Measurements from ENCODE around the gene NUBPL. TPM values are rescaled to one million over a fixed set of nuclear protein-coding genes. Genes with fewer than 3 reads are reported as not detected.

NUBPL gene
- polyA plus RNA-seq, 1 of the 3 experiments (the other 2 are of a cell fraction), result 4.0 TPM

- no peak overlapping the region for H3K9ac ChIP-seq
- no peak for TF ChIP-seq NFIC (IDR thresholded peaks at IDR 0.05; ENCODE audit: borderline replicate concordance)
- no peak for TF ChIP-seq FOSL2 (IDR thresholded peaks at IDR 0.05; ENCODE audit: borderline replicate concordance, low read depth)
- TF ChIP-seq TAF1 (IDR thresholded peaks at IDR 0.05; ENCODE audit: borderline replicate concordance, low read depth, low read length), result no peak
- no peak for TF ChIP-seq EP300 (IDR thresholded peaks at IDR 0.05; ENCODE audit: borderline replicate concordance in 1 of 2, low read depth in 1 of 2, low read length in 1 of 2)
- no peak for TF ChIP-seq YY1 (IDR thresholded peaks at IDR 0.05; ENCODE audit: low read depth)
- TF ChIP-seq NRF1 (IDR thresholded peaks at IDR 0.05; ENCODE audit: low read depth, low read length), result no peak
- no peak for TF ChIP-seq CHD2 (IDR thresholded peaks at IDR 0.05; ENCODE audit: low read length, partially characterized antibody)
- no peak for TF ChIP-seq GABPA (IDR thresholded peaks at IDR 0.05; ENCODE audit: low read depth)
- TF ChIP-seq ELF1 (IDR thresholded peaks at IDR 0.05), result no peak
- TF ChIP-seq FOXJ3 (CRISPR knock-in tag; IDR thresholded peaks at IDR 0.05), result no peak
- no peak for TF ChIP-seq EZH2phosphoT487 (IDR thresholded peaks at IDR 0.05; ENCODE audit: borderline replicate concordance, low read depth)
- TF ChIP-seq, protein P1, sequence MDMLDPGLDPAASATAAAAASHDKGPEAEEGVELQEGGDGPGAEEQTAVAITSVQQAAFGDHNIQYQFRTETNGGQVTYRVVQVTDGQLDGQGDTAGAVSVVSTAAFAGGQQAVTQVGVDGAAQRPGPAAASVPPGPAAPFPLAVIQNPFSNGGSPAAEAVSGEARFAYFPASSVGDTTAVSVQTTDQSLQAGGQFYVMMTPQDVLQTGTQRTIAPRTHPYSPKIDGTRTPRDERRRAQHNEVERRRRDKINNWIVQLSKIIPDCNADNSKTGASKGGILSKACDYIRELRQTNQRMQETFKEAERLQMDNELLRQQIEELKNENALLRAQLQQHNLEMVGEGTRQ (IDR thresholded peaks at IDR 0.05; ENCODE audit: borderline replicate concordance, low read depth, low read length), result no peak
Measured at GRCh38 chr14:31877255-31877798, 316.1 kb downstream of the NUBPL start.

DNA sequence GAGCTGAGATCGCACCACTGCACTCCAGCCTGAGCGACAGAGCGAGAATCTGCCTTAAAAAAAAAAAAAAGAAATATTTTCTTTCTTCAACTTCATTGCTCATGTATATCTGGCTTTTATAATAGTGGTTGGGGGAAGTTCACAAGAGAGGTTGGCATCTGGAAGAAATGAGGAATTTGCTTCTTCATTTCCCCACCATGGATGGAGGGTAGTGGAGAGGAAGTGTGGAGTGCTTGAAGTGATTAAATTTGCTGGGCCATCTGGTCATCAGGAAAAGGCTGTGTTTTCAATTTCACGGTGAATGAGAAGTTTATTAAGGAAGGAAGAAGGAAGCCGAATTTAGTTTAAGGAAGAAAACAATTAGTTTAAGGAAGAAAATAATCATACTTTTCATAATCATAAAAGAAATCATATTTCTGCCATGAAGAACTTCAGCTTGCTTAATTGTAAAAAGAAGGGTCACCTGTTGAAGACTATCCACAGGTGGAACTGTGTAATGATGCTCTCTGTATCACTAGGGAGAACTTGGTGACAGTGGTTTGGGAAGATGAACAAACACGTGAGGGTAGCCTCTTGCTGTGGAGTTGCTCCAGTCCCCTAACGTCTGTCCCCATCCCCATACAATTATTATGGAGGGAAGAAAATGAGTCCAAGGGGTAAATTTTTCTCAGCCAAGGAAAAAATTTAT, 318.6 kb downstream of the NUBPL start:
- CTCF ChIA-PET, result no interaction called here
- H3F3A ChIP-seq (replicated peaks; ENCODE audit: insufficient read depth), result peaks cover 15% of the 10 kb centered on the region

More at GRCh38 chr14:31877255-31877798, 316.1 kb downstream of the NUBPL start:
- peaks cover 15% of the 10 kb centered on the region for H3F3A ChIP-seq (replicated peaks; ENCODE audit: insufficient read depth)
- 74% methylated on average over 9 of the region's 9 CpGs for WGBS (ENCODE audit: low lambda C conversion rate)
- H3K9me2 ChIP-seq, result no peaks in the 10 kb centered on the region
- no peak overlapping the region for H3K4me3 ChIP-seq (ENCODE audit: low read depth in 2 of 2, low read length in 1 of 2)
- H3K9me3 ChIP-seq, result no peaks in the 10 kb centered on the region
- H3K79me2 ChIP-seq (ENCODE audit: insufficient read depth), result no peaks in the 10 kb centered on the region
- H3K4me1 ChIP-seq (ENCODE audit: control insufficient read depth in 1 of 2, insufficient read depth in 2 of 2, low read depth in 1 of 2, low read length in 1 of 2), result peaks cover 0 to 18% of the 10 kb centered on the region in 2 experiments; a peak in 3 of 4 replicates
- ChIA-PET POLR2A (no interaction called here), CTCF (no interaction called here)
- H2AFZ ChIP-seq (ENCODE audit: low read depth), result no peak overlapping the region
- H3K27ac ChIP-seq (ENCODE audit: low read depth in 2 of 2, low read length in 1 of 2), result no peak overlapping the region
- no peaks in the 10 kb centered on the region for H4K20me1 ChIP-seq (ENCODE audit: insufficient read depth)
- H3K27me3 ChIP-seq (ENCODE audit: insufficient read depth), result no peaks in the 10 kb centered on the region
- H3K36me3 ChIP-seq (replicated peaks in 1 of 2; ENCODE audit: control insufficient read depth in 1 of 2, insufficient read depth in 2 of 2, low read length in 1 of 2), result no peaks in the 10 kb centered on the region
- H3K4me2 ChIP-seq, result no peak overlapping the region
- no peak for DNase-seq

More for the DNA sequence above, 318.6 kb downstream of the NUBPL start:
- no peak for TF ChIP-seq SMC3 (IDR thresholded peaks at IDR 0.05; ENCODE audit: low read depth, low read length)
- TF ChIP-seq, protein P2, sequence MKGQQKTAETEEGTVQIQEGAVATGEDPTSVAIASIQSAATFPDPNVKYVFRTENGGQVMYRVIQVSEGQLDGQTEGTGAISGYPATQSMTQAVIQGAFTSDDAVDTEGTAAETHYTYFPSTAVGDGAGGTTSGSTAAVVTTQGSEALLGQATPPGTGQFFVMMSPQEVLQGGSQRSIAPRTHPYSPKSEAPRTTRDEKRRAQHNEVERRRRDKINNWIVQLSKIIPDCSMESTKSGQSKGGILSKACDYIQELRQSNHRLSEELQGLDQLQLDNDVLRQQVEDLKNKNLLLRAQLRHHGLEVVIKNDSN (IDR thresholded peaks at IDR 0.05; ENCODE audit: borderline replicate concordance, low read depth), result no peak
- TF ChIP-seq, protein P3, sequence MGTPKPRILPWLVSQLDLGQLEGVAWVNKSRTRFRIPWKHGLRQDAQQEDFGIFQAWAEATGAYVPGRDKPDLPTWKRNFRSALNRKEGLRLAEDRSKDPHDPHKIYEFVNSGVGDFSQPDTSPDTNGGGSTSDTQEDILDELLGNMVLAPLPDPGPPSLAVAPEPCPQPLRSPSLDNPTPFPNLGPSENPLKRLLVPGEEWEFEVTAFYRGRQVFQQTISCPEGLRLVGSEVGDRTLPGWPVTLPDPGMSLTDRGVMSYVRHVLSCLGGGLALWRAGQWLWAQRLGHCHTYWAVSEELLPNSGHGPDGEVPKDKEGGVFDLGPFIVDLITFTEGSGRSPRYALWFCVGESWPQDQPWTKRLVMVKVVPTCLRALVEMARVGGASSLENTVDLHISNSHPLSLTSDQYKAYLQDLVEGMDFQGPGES (IDR thresholded peaks at IDR 0.05; ENCODE audit: low read depth, low read length), result no peak
- no peak for TF ChIP-seq YY1 (IDR thresholded peaks at IDR 0.05; ENCODE audit: low read depth)
- Histone ChIP-seq H3K9ac (no peak overlapping the region), H3K4me3 (ENCODE audit: low read depth in 2 of 2, low read length in 1 of 2) (no peak overlapping the region), H3K4me2 (no peak overlapping the region), H3K27ac (ENCODE audit: low read depth in 2 of 2, low read length in 1 of 2) (peak overlapping the region in 1 of 2 experiments; percentile 16; a peak in 1 of 4 replicates), H3K79me2 (ENCODE audit: insufficient read depth) (no peaks in the 10 kb centered on the region), H3K36me3 (replicated peaks in 1 of 2; ENCODE audit: control insufficient read depth in 1 of 2, insufficient read depth in 2 of 2, low read length in 1 of 2) (no peaks in the 10 kb centered on the region), H3K9me3 (no peaks in the 10 kb centered on the region), H3K27me3 (ENCODE audit: insufficient read depth) (no peaks in the 10 kb centered on the region), H3K9me2 (no peaks in the 10 kb centered on the region), H3K4me1 (ENCODE audit: control insufficient read depth in 1 of 2, insufficient read depth in 2 of 2, low read depth in 1 of 2, low read length in 1 of 2) (peaks cover 0 to 18% of the 10 kb centered on the region in 2 experiments; a peak in 3 of 4 replicates), H4K20me1 (ENCODE audit: insufficient read depth) (no peaks in the 10 kb centered on the region), H2AFZ (ENCODE audit: low read depth) (no peak overlapping the region)
- no peak for DNase-seq
- POLR2A ChIA-PET, result no interaction called here
- 87% methylated on average over 7 of the region's 7 CpGs for WGBS (ENCODE audit: low lambda C conversion rate)
